ENCODE results near the gene PALS1.
"Not testable (repeated sequence)": the region's sequence is repeated elsewhere in the genome, so short reads cannot be mapped to it uniquely, and the experiment has no call there.

GRCh38 chr14:67273281-67273680, 32.0 kb downstream of the PALS1 start:
- TF ChIP-seq CTCF, POLR2A (IDR thresholded peaks at IDR 0.05): not testable (repeated sequence)
